Bronchial epithelial cell (primary cell): ENCODE data around the gene PRKAR2A. TPM values are rescaled to one million over a fixed set of nuclear protein-coding genes. Genes with fewer than 3 reads are reported as not detected.
"Not testable (repeated sequence)": the region's sequence is repeated elsewhere in the genome, so short reads cannot be mapped to it uniquely, and the experiment has no call there.

Source experiments
- DNase-seq: peaks from one replicate; pipeline ENCODE4 v3.0.0-alpha.2; 2010; ENCODE audit warnings: low read depth
- FAIRE-seq: peaks from 2 replicates; lab custom pipeline; 2011; peaks lifted over from hg19 to GRCh38; lab: Jason Lieb, UNC
- H3K27me3 ChIP-seq: 2 replicates; pipeline ENCODE4 v1.5.1; 2011; ENCODE audit warnings: low read length; ENCODE audit not compliant: control insufficient read depth, insufficient read depth
- H3K36me3 ChIP-seq: 2 replicates; pipeline ENCODE4 v1.5.1; 2011; ENCODE audit warnings: low read length; ENCODE audit not compliant: control insufficient read depth, insufficient read depth
- H3K4me3 ChIP-seq: 2 replicates; pipeline ENCODE4 v1.5.1; 2011; ENCODE audit warnings: mild to moderate bottlenecking, low read depth, low read length, control low read depth
- total RNA-seq: library from RNA; depleted of rRNA; stranded (reverse); fragments of >200 nt; gene quantifications from 2 replicates; pipeline ENCODE4 v1.2.1, GENCODE V29; 2014
- TF ChIP-seq, protein P1 (sequence below): IDR thresholded peaks from 2 replicates; pipeline ENCODE4 v1.5.1; 2011; ENCODE audit warnings: mild to moderate bottlenecking, moderate library complexity, low read length, control low read depth, inconsistent platforms; ENCODE audit not compliant: insufficient read depth, severe bottlenecking

Gene PRKAR2A
- total RNA-seq, 1 donor from 2014 or later: 28.7 TPM

DNA sequence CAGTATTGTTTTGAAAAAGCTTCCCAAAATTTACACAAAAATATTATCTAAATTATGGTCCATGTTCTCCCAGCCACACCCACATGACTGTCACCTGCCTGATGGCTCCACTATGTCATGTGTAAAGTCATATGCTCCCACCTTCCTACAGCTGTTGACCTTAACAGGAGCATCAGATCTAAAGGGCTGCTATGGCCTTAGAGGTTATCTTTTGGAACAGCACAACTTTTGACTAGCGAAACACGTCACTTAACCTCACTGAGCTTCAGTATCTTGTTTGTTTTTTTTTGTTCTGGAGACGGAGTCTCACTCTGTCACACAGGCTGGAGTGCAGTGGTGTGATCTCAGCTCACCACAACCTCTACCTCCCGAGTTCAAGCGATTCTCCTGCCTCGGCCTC, 64.4 kb downstream of the PRKAR2A start:
- Histone ChIP-seq H3K27me3 (no peaks in the 10 kb centered on the region), H3K36me3 (peaks cover 6% of the 10 kb centered on the region), H3K4me3 (no peak overlapping the region)
- no peak for FAIRE-seq
- TF ChIP-seq, protein P1, sequence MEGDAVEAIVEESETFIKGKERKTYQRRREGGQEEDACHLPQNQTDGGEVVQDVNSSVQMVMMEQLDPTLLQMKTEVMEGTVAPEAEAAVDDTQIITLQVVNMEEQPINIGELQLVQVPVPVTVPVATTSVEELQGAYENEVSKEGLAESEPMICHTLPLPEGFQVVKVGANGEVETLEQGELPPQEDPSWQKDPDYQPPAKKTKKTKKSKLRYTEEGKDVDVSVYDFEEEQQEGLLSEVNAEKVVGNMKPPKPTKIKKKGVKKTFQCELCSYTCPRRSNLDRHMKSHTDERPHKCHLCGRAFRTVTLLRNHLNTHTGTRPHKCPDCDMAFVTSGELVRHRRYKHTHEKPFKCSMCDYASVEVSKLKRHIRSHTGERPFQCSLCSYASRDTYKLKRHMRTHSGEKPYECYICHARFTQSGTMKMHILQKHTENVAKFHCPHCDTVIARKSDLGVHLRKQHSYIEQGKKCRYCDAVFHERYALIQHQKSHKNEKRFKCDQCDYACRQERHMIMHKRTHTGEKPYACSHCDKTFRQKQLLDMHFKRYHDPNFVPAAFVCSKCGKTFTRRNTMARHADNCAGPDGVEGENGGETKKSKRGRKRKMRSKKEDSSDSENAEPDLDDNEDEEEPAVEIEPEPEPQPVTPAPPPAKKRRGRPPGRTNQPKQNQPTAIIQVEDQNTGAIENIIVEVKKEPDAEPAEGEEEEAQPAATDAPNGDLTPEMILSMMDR: no peak
- DNase-seq: no peak

DNA sequence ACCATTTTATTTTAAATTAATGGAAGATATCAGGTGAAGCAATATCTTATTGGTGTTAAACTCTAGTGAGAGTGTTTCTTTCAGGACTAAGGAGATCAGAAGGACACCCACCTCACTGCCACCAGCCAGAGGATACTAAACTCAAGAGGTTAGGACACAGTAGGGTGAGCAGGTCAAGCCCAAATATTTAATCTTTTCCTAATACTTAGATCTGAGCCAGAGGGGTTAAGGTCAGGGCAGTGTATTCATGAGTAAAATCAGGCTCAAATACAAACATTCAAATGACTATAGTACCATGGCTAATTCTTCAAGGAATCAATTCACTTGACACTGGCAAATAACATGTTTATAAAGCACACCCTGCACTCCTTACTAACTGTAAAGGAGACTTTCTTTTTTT, 65.6 kb downstream of the PRKAR2A start:
- TF ChIP-seq, protein P1: no peak
- peaks cover 6% of the 10 kb centered on the region for H3K36me3 ChIP-seq
- no peak overlapping the region for H3K4me3 ChIP-seq
- DNase-seq: no peak
- FAIRE-seq: no peak
- no peaks in the 10 kb centered on the region for H3K27me3 ChIP-seq

DNA sequence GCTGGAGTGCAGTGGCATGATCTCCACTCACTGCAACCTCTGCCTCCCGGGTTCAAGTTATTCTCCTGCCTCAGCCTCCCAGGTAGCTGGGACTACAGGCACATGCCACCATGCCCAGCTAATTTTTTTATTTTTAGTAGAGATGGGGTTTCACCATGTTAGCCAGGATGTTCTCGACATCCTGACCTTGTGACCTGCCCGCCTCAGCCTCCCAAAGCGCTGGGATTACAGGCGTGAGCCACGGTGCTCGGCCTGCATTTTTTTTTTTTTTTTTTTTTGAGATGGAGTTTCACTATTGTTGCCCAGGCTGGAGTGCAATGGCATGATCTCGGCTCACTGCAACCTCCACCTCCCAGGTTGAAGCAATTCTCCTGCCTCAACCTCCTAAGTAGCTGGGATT, 69.1 kb downstream of the PRKAR2A start:
- not testable (repeated sequence) for FAIRE-seq, DNase-seq, H3K27me3 ChIP-seq, H3K4me3 ChIP-seq, H3K36me3 ChIP-seq

DNA sequence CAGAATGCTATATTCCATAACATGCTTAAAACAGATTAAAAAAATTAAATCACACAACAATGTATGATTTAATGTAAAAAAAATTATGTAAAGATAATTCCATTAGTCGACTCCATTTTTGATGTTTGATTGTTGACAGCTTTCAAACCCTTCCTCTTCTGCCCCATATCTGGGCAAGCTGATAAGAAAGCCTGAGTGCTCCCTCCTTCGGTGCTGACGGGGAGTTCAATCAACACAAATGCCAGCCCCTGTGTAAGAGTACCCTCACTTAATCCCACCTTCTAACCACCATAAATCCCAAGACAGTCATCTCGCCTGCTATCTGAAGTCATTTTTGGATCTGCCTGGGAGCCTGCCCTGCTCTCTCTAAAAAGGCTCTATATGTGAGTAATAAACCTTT, 70.8 kb downstream of the PRKAR2A start:
- TF ChIP-seq, protein P1: no peak
- DNase-seq (no peak), FAIRE-seq (no peak)
- H3K27me3 ChIP-seq: no peaks in the 10 kb centered on the region
- H3K36me3 ChIP-seq: peaks cover under 1% of the 10 kb centered on the region
- no peak overlapping the region for H3K4me3 ChIP-seq

DNA sequence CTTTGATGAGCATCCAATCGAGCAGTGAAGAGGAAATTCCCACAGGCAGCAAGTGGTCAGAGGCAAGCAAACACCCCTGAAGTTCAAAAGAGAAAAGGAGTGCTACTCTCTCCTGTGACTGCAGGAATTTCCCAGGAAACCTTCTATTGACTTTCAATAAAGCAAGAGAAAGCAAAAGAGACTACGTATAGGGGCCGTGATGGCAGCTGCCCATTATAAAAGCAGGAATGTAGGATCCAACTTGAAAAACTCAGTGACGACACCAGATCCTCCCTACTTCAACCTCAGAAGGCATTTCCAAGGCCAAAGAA, 77.5 kb downstream of the PRKAR2A start:
- H3K4me3 ChIP-seq: no peak overlapping the region
- H3K36me3 ChIP-seq: peaks cover 3% of the 10 kb centered on the region
- H3K27me3 ChIP-seq: no peaks in the 10 kb centered on the region
- DNase-seq (no peak), FAIRE-seq (no peak)
- TF ChIP-seq, protein P1: no peak

DNA sequence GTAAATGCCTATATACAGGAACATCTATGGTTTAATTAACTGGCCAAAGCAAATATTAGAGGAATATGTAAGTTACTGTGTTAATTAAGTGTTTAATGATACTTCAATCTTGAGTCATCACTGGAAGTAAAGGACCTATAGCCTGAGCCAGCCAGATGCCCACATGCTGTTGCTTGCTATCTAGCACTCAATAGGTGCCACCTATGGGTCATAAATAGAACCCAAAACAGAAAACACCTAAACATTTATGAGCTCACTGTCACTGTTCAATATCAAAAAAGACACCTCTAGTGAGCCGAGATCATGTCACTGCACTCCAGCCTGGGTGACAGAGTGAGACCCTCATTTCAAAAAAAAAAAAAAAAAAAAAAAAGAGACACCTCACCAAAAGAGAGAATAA, 82.3 kb downstream of the PRKAR2A start:
- no peaks in the 10 kb centered on the region for H3K27me3 ChIP-seq
- DNase-seq (peak; percentile 67), FAIRE-seq (no peak)
- H3K4me3 ChIP-seq: no peak overlapping the region
- H3K36me3 ChIP-seq: peaks cover 1% of the 10 kb centered on the region
- TF ChIP-seq, protein P1: peak; percentile 51
